GM19328 (cell line): ENCODE data around the gene SIPA1L3.

Experiments
- ATAC-seq: cut with Tn5 transposase; IDR thresholded peaks from one replicate; pipeline ENCODE4 v1.9.1; 2021; ENCODE audit warnings: mild to moderate bottlenecking, moderate library complexity; ENCODE audit not compliant: unreplicated experiment

SIPA1L3 gene

GRCh38 chr19:38180071-38180470 lies 273.1 kb downstream of the SIPA1L3 start:
- ATAC-seq, result no peak

GRCh38 chr19:38182536-38183210 lies 275.7 kb downstream of the SIPA1L3 start:
- ATAC-seq, result no peak

GRCh38 chr19:38183251-38183897 lies 276.4 kb downstream of the SIPA1L3 start:
- no peak for ATAC-seq

GRCh38 chr19:38184815-38185214 lies 277.8 kb downstream of the SIPA1L3 start:
- ATAC-seq, result no peak

DNA sequence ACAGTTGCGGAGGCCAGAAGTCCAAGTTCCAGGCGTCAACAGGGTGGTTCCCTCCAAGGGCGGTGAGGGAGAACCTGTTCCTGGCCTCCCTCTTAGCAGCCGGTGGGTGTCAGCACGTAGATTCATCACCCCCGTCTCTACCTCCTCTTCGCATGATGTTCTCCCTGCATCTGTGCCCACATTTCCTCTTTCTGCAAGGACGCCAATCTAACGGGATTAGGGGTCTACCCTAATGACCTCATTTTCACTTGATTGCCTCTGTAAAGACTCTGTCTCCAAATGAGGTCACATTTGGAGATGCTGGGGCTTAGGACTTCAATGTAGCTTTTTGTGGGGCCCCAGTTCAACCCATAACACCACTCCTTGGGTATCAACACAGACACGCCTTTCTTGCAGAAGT lies 278.6 kb downstream of the SIPA1L3 start:
- no peak for ATAC-seq

DNA sequence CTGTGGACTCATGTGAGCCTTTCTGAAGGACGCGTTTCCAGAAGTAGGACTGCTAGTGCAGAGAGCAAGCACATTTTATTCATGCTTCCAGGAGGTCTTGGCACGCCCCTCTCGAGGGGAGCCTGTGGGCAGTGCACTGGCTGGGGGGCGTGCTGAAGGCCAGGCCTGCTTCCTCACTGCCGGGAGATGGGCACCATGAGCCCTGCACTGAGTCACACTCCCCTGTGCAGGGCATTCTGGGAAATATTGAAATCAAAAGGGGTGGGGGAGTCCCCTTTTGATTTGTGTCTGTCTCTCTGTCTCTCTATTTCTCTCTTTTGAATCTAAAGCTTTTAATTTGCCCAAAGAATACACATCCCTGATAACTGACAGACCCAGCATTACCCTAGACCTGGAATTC lies 283.1 kb downstream of the SIPA1L3 start:
- no peak for ATAC-seq

DNA sequence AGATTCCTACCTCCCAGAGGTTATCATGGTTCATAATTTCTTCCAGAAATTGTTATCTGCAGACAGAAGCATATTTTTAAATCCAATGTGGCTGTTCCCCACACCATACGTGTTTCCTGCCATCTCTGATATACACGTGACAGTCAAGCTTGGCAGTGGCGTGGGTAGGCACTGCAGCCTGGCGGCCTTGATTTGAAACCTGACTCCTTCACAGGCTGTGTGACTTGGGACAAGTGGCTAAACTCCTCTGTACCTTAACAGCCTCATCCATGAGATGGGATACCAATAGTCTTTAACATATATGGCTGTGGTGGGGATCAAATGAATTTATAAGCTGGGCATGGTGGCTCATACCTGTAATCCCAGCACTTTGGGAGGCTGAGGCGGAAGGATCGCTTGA lies 283.8 kb downstream of the SIPA1L3 start:
- no peak for ATAC-seq

GRCh38 chr19:38191747-38192146 lies 284.7 kb downstream of the SIPA1L3 start:
- ATAC-seq, result no peak

DNA sequence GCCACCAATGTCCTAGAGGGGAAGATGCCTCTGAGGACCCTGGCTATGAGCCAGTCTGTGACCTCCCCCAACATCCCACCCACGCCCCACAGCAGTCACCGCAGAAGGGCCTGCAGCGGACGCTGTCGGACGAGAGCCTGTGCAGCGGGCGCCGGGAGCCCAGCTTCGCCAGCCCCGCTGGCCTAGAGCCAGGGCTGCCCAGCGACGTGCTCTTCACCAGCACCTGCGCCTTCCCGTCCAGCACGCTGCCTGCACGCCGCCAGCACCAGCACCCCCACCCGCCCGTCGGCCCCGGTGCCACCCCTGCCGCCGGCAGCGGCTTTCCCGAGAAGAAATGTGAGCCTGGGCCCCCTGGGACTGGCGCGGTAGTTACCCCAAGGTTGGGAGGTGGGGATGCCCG lies 286.4 kb downstream of the SIPA1L3 start:
- ATAC-seq, result no peak

GRCh38 chr19:38194061-38194701 lies 287.2 kb downstream of the SIPA1L3 start:
- ATAC-seq, result no peak

DNA sequence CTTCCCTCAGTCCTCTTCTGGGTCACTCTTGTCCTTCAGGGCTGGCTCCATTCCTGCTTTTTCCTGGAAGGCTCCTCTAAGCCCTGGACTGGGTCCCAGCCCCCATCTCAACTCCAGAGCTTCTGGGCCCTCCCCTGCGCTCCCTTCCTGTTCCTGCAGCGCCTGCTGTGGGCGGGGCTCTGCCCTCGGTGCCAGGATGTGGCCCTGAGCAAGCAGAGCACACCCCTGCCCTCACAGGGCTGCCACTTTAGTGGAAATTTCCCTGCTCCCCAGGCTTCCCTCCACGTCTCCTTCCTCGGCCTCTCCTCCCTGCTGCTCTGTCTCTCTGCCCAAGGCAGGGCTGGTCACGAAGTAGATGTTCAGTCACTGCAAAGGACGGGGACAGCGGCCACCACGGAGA lies 288.2 kb downstream of the SIPA1L3 start:
- ATAC-seq, result no peak

- ATAC-seq, result no peak
Observed at GRCh38 chr19:38196245-38196837, 289.3 kb downstream of the SIPA1L3 start.

DNA sequence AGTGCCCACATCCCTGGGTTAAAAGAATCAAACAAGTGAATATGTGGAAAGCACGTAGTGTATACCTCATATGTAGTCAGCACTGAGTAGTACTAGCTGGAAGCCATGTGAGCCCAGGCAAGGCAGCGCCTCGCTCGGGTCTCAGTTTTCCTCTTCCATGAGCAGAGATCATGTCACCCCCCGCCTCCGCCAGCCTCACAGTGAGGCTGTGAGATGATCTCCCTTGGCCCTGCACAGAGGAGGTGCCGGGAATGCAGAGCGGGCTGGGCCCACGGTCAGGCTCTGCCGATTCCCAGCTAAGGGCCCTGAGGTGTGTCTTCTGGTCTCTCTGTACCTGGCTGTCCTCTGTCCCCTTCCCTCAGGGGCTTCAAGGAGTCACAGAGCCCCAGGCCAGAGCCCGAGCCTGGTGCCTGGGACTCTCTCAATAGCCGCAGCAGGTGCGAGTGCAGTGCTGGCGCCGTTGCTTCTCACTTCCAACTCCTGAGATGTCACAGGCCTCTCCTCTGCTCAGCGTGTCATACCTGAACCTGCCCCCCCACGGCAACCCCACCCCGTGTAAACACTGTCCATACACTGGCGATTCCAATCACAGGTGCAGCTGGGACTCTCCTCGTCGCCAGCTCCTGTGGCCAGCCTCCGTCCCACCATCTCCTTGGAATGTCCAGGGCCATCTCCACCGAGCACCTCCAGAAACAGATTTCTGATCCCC lies 290.1 kb downstream of the SIPA1L3 start:
- no peak for ATAC-seq

GRCh38 chr19:38197937-38198704 lies 291.1 kb downstream of the SIPA1L3 start:
- no peak for ATAC-seq

GRCh38 chr19:38199340-38199739 lies 292.3 kb downstream of the SIPA1L3 start:
- no peak for ATAC-seq

DNA sequence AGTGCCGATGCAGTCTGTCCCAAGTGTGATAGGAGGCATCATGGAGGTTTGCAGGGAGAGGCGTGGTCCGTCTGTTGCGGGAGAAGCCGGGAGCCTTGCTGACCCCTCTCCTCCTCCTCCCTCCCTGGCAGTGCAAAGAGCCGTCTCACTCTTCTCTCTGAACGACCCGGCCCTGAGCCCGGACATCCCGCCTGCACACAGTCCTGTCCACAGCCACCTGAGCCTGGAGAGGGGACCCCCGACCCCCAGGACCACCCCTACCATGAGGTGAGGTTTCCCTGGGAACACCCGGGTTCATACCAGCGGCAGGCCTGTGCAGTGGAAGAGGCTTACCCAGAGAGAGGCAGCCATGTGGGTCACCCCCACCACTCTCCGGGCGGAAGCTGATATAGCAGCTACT lies 294.7 kb downstream of the SIPA1L3 start:
- no peak for ATAC-seq

- no peak for ATAC-seq
Observed at GRCh38 chr19:38202504-38202903, 295.5 kb downstream of the SIPA1L3 start.

DNA sequence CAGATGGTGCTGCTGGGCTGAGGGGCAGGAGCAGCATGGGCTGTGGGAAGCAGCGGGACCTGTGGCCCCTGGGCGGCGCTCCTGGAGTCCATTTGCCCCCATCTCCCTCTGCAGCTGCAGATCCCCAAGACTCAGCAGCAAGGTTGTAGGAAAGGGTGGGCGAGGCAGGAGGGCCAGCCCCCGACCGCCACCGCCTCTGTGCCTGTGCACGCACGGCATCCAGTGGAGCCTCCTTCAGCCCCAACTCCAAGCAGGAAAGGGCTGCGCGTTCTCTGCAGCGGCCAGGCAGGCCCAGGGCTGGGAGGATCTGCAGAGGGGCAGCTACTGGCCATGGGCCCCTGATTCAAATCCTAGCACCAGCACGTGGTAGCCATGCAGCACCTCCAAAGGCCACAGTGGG lies 296.2 kb downstream of the SIPA1L3 start:
- ATAC-seq, result no peak

GRCh38 chr19:38204096-38204495 lies 297.1 kb downstream of the SIPA1L3 start:
- no peak for ATAC-seq

DNA sequence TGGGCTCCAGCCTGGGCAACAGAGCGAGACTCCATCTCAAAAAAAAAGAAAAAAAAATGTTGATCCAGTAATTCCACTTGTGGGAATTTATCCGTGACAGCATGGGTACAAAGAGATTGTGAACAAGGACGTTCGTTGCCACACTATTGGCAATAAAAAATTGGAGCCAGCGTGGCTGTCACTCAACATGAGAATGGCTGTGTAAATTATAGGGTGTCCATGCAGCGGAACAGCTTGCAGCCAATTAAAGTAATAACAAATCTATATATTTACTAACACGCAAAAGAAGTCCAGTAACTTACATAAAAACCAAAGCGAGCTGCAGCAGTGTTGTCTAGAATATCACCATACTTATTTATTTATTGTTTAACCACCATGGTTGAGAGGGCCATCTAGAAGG lies 297.7 kb downstream of the SIPA1L3 start:
- ATAC-seq, result no peak
